Activated CD8-positive, alpha-beta memory T cell treated with anti-CD3 and anti-CD28 coated beads for 1 hour (primary cell): Measurements from ENCODE around the gene ARHGAP26.

Experiments used
- DNase-seq, 2 donors: peaks; one replicate each; pipeline ENCODE4 v3.0.0-alpha.2; 2020; ENCODE audit warnings: low read depth in 1 of 2; ENCODE audit errors: extremely low read depth in 1 of 2

ARHGAP26 gene

DNA sequence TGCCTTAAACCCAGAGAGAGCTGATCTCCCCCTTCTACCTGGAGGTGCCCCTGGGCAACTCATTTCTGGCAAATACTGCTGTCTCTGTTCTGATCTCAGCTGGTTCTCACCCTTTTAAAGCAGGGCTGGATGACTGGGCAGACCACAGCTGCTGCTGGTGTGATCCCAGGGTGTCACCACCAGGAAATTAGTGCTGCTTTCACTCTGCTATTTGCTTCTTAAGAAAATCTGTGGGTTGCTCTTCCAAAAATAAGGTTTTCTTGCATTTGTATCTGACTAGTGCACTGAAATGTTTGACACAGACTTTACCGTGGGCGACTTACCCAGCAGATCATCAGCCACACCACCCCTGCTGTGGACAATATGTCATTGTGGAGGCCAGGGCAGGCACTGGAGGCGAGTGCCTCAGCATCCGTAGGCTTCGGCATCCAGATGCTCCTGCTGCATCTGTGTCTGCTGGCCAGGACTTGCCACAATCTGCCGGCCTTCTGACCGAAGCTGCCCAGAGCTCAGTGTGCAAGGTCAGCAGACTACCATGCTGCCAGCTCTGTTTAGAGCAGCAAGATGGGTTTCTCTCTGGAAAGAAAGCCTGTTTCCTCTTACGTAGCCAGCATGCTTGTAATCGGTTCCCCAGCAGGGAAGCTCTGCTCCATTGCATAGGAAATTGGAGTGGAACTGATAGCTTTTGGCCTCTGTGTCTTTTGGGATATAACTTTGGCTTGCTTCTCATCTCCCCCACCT, 13.6 kb downstream of the ARHGAP26 start:
- no peak for DNase-seq

GRCh38 chr5:142784401-142784955, 14.3 kb downstream of the ARHGAP26 start:
- DNase-seq: no peak

- DNase-seq: no peak
These were observed 15.0 kb downstream of the ARHGAP26 start for GRCh38 chr5:142785206-142785605.

GRCh38 chr5:142789206-142789605, 19.0 kb downstream of the ARHGAP26 start:
- DNase-seq: no peak

- no peak for DNase-seq
These were observed 22.1 kb downstream of the ARHGAP26 start for GRCh38 chr5:142792012-142792864.

DNA sequence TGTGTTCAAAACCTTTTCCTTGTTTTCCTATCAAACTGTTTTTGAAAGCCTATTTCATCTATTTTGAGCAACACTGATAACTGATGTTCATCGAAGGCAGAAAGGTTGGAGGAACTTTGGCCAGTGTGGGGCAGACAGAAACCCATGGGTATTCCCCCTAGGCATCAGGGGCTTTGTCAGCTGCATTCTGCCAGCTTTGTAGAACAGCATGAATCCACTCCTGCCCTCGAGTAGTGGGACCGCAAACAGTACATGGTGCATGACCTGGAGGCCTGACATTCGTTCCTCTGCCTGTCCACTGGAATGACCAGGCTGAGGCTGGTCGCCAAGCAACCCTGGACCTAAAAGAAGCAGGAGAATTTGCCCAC, 22.7 kb downstream of the ARHGAP26 start:
- no peak for DNase-seq

- DNase-seq: no peak
These were observed 24.4 kb downstream of the ARHGAP26 start for GRCh38 chr5:142794537-142794936.

DNA sequence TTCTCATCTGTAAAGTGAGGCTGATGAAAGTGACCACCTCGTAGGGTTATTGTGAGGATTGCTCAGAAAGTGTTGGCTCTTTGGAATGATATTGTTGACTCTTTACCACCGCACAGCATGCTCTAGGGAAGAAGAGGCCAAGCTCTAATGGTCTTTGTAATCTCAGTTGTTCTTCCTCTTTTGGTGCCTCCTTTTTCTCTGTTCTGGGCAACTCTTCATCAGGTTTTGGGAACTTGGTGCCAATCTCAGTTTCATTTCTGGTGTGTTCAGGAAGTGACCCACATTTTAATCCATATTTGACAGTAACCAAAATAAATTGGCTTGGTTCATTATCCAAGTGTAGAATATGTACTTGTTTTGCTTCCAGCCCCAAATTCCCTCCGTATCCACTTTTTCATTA, 25.1 kb downstream of the ARHGAP26 start:
- DNase-seq: no peak

DNA sequence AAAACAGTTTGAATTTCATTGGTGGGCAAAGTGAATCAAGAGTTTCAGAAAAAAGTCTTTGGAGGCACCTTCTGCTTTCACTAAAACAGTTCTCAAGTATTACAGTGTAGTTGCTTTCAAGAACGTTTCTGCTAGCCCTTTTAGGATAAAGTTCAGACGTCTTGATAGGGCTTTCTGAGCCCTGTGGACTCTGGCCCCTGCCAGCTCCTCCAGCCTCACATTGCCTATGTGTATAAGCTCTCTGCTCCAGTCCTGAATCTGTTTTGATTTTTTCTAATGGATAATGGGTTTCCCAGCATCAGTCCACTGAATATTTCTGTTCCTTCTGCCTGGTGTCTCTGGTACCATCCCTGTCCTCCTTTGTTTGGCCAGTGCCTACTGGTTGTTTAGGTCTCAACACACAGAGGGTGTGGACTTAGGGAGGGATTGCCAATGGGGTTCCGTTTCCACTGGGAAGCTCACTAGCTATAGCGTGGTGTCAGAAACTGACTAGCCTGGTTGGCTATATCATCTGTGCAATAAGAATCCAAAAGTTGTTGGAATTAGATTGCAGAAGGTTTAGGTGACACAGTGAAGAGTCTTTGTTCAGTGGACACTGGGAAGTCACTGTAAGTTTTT, 26.4 kb downstream of the ARHGAP26 start:
- no peak for DNase-seq

DNA sequence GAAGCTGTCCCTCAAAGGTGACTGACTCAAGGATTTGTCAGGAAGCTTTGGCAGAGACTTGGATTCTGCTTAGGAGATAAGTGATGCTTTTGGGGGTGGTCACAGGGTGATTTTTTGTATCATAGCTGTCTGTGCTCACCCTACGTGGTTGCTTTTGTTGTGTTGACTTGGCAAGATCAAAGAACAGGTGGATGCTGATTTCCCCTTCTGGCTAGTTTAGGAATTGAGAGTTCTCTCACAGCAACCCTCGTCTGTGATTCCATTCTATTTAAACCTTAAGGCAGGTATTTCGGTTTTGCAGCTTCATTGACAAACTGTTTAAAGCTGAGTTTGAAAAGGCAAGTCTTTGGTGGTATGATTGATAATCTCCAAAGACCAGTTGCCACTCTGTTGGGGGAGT, 27.2 kb downstream of the ARHGAP26 start:
- DNase-seq: no peak

DNA sequence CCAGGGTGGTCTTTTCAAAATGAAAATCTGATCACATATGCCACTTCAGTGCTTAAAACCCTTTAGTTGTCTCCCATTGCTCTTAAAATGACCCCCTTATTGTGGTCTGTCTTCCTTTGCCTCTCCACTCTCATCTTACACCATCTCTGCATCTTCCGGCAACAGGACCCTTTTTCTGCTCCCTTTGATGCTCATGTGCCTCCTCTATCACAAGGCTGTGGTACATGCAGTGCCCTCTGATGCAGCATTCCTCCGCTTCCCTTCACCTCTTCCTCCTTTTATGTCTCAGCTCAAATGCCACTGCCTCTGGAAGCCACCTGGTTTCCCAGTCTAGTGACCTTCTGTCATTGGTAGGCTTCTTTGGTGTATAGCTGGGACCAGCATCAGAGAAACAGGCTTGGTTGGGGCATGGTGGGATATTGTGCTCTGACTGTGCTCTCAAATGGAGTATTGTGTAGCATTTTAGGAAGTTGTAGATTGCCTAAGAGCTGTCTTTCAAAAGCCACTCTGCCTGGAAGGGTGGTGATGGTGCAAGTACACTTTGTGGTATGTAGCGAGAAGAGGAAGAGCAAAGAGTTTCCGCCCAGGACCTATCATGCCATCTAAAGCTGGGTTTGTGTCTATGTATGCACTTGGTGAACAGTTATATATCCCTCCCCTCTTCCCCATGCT, 28.1 kb downstream of the ARHGAP26 start:
- no peak for DNase-seq

DNA sequence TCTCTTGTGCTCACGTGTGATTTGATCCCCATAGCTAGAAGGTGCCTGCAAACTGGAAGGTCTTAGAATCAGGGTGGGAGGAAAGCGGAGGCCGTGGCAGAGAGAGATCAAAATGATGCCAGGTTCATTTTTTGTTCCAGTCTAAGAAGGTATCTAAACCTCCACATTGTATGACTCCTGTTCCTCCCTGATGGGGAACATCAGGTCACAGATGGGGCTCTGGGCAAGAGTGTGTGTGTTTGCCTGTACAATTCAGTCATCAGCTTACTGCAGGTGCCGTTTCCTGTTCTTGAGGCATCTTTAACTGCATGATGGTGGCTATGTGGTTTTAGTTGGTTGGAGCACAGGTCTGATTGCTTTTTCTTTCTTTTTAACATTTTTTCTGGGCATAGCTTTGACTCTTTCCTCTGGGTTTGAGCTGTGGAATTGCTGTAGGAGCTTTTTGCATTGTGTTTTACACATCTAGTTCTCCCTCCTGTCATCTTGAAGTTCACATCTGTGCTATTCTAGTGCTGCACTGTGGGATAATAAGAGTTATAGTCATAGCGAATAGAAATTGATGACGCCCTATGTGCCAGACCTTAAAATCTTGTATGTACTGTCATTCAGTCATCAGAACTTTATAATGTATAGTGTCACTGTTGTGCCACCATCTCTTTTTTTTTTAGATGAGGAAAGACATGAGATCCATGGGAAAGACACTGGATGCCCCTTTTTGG, 30.8 kb downstream of the ARHGAP26 start:
- DNase-seq: no peak

DNA sequence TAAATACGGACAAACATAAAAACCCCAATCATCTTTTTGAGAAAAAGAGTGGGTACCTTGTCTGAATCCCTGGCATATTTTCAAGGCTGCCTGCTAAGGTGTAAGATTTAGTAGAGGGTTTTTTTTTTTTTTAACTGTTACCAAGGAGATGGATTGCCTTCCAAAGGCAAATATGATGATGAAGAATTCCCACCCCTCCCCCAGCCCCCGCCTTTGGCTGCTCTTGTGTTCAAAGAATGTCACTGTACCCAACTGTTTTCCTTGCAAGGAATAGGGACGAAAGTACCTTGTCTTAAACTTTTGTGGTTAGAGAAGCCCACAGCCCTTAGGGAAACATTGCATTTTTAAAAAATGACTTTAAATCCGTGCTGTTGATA, 31.3 kb downstream of the ARHGAP26 start:
- DNase-seq: no peak

GRCh38 chr5:142803428-142804125, 33.4 kb downstream of the ARHGAP26 start:
- DNase-seq: no peak

GRCh38 chr5:142805339-142805738, 35.2 kb downstream of the ARHGAP26 start:
- no peak for DNase-seq

DNA sequence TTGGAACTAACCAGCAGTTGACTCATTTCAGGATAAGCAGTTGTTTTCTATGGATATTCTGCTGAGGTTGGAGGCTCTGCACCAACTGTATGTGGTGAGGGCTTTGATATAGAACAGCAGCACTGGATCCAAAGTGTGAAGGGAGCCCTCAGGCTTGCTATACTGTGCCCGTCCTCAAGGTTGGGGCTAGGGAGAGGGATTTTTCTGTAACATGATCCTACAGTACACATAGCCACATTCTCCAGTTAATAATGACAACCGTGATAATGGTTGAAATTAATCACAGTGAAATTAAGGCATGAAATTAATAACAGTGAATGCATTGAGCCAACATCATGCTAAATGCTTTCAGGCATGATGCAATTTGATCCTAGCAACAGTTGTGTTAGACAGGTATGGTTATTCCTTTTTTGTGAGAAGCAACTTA, 36.7 kb downstream of the ARHGAP26 start:
- no peak for DNase-seq

- no peak for DNase-seq
These were observed 37.3 kb downstream of the ARHGAP26 start for GRCh38 chr5:142807372-142807911.

- no peak for DNase-seq
These were observed 38.9 kb downstream of the ARHGAP26 start for GRCh38 chr5:142808878-142809598.

DNA sequence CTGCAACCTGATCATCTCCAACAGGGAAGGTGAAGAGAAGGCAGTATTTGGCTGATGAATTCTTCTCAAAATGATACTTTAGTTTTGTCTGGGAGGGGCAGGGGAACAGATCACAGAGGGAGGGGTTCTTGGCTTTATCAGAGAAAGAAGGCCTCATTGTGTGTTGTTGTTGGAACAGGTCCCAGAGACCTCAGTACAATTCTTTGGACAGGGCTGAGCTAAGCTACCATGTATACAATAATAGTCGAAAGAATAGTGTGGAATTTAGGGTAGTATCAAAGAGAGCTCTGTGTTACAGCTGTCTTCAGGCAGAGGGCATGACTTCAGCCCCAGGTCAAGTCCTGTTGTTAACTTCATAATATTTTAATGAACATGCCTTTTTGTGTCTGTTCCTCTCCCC, 39.9 kb downstream of the ARHGAP26 start:
- no peak for DNase-seq
